Transverse colon (tissue), 4 donors: ENCODE measurements around the gene SYS1. TPM values are rescaled to one million over a fixed set of nuclear protein-coding genes. Genes with fewer than 3 reads are reported as not detected.

ENCODE experiments used
- DNase-seq: peaks from one replicate; pipeline ENCODE4 v3.0.0-alpha.2; 2019
- H3K27ac ChIP-seq, 4 donors: fragments of 200-600 bp; sonication (generic); 2 replicates each; pipeline ENCODE4 v1.5.1; 2016 to 2018; ENCODE audit warnings: inconsistent platforms in 4 of 4
- H3K27me3 ChIP-seq: fragments of 200-600 bp; sonication (generic); 2 replicates; pipeline ENCODE4 v1.5.1; 2017; ENCODE audit warnings: inconsistent platforms
- H3K36me3 ChIP-seq, 4 donors: fragments of 200-600 bp; sonication (generic); 2 replicates each; pipeline ENCODE4 v1.5.1; 2017 to 2019; ENCODE audit warnings: inconsistent platforms in 4 of 4
- H3K4me1 ChIP-seq, 4 donors: fragments of 200-600 bp; sonication (generic); 2 replicates each; pipeline ENCODE4 v1.5.1; 2017 to 2020; ENCODE audit warnings: inconsistent platforms in 4 of 4
- H3K4me3 ChIP-seq, 4 donors: fragments of 200-600 bp; sonication (generic); 1 replicate in 1 of 4; 2 replicates in 3 of 4; pipeline versions ENCODE4 v1.5.1 to v1.6.1; 2017 to 2019; ENCODE audit warnings: inconsistent platforms in 4 of 4
- H3K9me3 ChIP-seq, 2 donors: fragments of 200-600 bp; sonication (generic); 2 replicates each; pipeline ENCODE4 v1.5.1; 2017 to 2019; ENCODE audit warnings: inconsistent platforms in 2 of 2
- EP300 ChIP-seq: sonication (generic); formaldehyde crosslinking; IDR thresholded peaks from one replicate; pipeline ENCODE4 v1.6.1; 2017; ENCODE audit warnings: antibody characterized with exemption, low read depth
- POLR2A ChIP-seq: fragments of 450-650 bp; IDR thresholded peaks from one replicate; pipeline ENCODE4 v1.6.1; 2016; ENCODE audit warnings: antibody characterized with exemption, mild to moderate bottlenecking, moderate library complexity
- POLR2AphosphoS5 ChIP-seq, 3 donors: sonication (generic); formaldehyde crosslinking; IDR thresholded peaks; one replicate each; pipeline ENCODE4 v1.6.1; 2016; ENCODE audit warnings: antibody characterized with exemption in 3 of 3
- WGBS, 2 donors: methylation state at CpG; one replicate each; pipeline ENCODE4 v1.1.5; 2018; ENCODE audit warnings: low coverage in 1 of 2; 5-methylcytosine and 5-hydroxymethylcytosine counted together
- in situ Hi-C, 4 donors: fragments of 200-750 bp; cut with MboI; loops; one replicate each; pipeline versions ENCODE4 v1.15.0 to v1.15.1; 2017; ENCODE audit warnings: low sequenced_read_pairs in 3 of 4, low pct_ligation_motif_present in 1 of 4, low pct_unique_long_range_greater_than_20kb in 1 of 4
- intact Hi-C: fragments of 100-400 bp; cut with DNase I; formaldehyde crosslinking; loops from one replicate; pipeline ENCODE4 v1.15.1; 2023; ENCODE audit warnings: low total_unique reads
- total RNA-seq, 4 donors: library from RNA; depleted of rRNA; stranded (reverse); fragments of >200 nt; gene quantifications; one replicate each; pipeline ENCODE4 v1.1.0, GENCODE V29; 2016
- TF ChIP-seq, protein P1 (sequence below), 5 experiments: fragments of 200-600 bp in 3 of 5; fragments of 450-650 bp in 2 of 5; sonication (generic) in 3 of 5; IDR thresholded peaks; 1 replicate in 2 of 5; 2 replicates in 3 of 5; pipeline ENCODE4 v1.5.1; 2016 to 2017; ENCODE audit warnings: antibody characterized with exemption in 5 of 5, inconsistent platforms in 3 of 5, mild to moderate bottlenecking in 2 of 5, moderate library complexity in 1 of 5

The SYS1 gene
- total RNA-seq, 4 donors from 2014 or later = 5.6 to 64.7 (median 38.4) TPM

DNA sequence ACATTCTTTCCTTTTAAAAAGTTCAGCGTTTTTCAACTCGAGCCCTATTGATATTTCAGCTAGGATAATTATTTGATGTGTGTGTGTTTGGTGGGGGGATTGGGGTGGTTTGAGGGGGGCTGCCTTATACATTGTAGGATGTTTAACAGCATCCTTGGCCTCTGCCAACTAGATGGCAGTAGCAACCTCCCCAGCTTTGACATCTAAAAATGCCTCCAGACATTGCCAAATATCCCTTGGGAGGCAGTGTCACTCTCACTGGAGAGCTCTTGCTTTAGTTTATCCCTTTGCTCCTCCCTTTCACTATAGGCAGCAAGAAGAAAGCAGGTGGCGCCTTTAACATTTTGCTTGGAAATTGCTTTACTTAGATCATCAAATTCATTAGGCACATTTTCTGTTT, 29.8 kb downstream of the SYS1 start:
- H3K4me1 ChIP-seq = no peaks in the 10 kb centered on the region
- in situ Hi-C loops (no loop called here), intact Hi-C loops (no loop called here)
- WGBS, 2 donors = 89 to 93% methylated on average over 3 of the region's 3 CpGs
- no peaks in the 10 kb centered on the region for H3K36me3 ChIP-seq
- DNase-seq = no peak
- no peak overlapping the region for H3K27ac ChIP-seq
- no peaks in the 10 kb centered on the region for H3K9me3 ChIP-seq
- no peak overlapping the region for H3K4me3 ChIP-seq
- no peak for TF ChIP-seq POLR2A
- no peak for TF ChIP-seq EP300
- TF ChIP-seq POLR2AphosphoS5 (IDR thresholded peaks at IDR 0.05) = no peak
- TF ChIP-seq, protein P1, sequence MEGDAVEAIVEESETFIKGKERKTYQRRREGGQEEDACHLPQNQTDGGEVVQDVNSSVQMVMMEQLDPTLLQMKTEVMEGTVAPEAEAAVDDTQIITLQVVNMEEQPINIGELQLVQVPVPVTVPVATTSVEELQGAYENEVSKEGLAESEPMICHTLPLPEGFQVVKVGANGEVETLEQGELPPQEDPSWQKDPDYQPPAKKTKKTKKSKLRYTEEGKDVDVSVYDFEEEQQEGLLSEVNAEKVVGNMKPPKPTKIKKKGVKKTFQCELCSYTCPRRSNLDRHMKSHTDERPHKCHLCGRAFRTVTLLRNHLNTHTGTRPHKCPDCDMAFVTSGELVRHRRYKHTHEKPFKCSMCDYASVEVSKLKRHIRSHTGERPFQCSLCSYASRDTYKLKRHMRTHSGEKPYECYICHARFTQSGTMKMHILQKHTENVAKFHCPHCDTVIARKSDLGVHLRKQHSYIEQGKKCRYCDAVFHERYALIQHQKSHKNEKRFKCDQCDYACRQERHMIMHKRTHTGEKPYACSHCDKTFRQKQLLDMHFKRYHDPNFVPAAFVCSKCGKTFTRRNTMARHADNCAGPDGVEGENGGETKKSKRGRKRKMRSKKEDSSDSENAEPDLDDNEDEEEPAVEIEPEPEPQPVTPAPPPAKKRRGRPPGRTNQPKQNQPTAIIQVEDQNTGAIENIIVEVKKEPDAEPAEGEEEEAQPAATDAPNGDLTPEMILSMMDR (IDR thresholded peaks at IDR 0.05) = no peak
- H3K27me3 ChIP-seq = no peaks in the 10 kb centered on the region

GRCh38 chr20:45394221-45395113, 31.5 kb downstream of the SYS1 start:
- H3K36me3 ChIP-seq = no peaks in the 10 kb centered on the region
- WGBS, 2 donors = 88 to 100% methylated on average over 2 to 21 of the region's 21 CpGs
- no peak overlapping the region for H3K27ac ChIP-seq
- no peaks in the 10 kb centered on the region for H3K27me3 ChIP-seq
- no peaks in the 10 kb centered on the region for H3K4me1 ChIP-seq
- H3K4me3 ChIP-seq = no peak overlapping the region
- intact Hi-C loops (no loop called here), in situ Hi-C loops (no loop called here)
- no peaks in the 10 kb centered on the region for H3K9me3 ChIP-seq
- DNase-seq = no peak
- TF ChIP-seq POLR2A (no peak), POLR2AphosphoS5 (IDR thresholded peaks at IDR 0.05) (no peak), EP300 (no peak)
- TF ChIP-seq, protein P1 (IDR thresholded peaks at IDR 0.05) = no peak

DNA sequence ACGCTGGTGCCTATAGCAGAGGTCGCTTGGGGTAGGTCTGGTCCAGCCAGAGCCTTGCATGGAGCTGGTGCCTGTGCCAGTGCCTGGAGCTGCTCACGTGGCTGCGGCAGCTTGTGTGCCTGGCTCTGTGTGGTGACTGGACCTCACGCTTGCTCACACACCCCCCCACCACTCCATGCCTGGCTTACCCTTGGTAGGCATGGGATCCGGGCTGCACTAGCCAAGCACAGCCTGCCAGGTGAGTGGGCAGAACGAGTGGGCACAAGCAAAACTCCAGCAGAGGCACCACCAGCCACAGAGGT, 32.1 kb downstream of the SYS1 start:
- TF ChIP-seq POLR2AphosphoS5 (IDR thresholded peaks at IDR 0.05) (no peak), POLR2A (no peak), EP300 (no peak)
- TF ChIP-seq, protein P1 (IDR thresholded peaks at IDR 0.05) = no peak
- intact Hi-C loops = no loop called here
- Histone ChIP-seq H3K4me3 (no peak overlapping the region), H3K27ac (no peak overlapping the region), H3K9me3 (peaks cover 0 to 1% of the 10 kb centered on the region in 2 donors), H3K27me3 (no peaks in the 10 kb centered on the region), H3K36me3 (no peaks in the 10 kb centered on the region), H3K4me1 (no peaks in the 10 kb centered on the region)
- in situ Hi-C loops = no loop called here
- WGBS, 2 donors = 92% methylated on average over 5 of the region's 7 CpGs; no CpG with 5 or more reads in 1 of the 2 donors
- DNase-seq = no peak

GRCh38 chr20:45399018-45399417, 36.1 kb downstream of the SYS1 start:
- Histone ChIP-seq H3K4me3 (no peak overlapping the region), H3K4me1 (no peaks in the 10 kb centered on the region), H3K27ac (no peak overlapping the region), H3K9me3 (peaks cover 7 to 15% of the 10 kb centered on the region in 2 donors), H3K36me3 (no peaks in the 10 kb centered on the region), H3K27me3 (no peaks in the 10 kb centered on the region)
- WGBS, 2 donors = 90 to 100% methylated on average over 1 of the region's 1 CpG
- DNase-seq = no peak
- intact Hi-C loops (no loop called here), in situ Hi-C loops (no loop called here)
- no peak for TF ChIP-seq POLR2A
- TF ChIP-seq EP300 = no peak
- TF ChIP-seq, protein P1 (IDR thresholded peaks at IDR 0.05) = no peak
- no peak for TF ChIP-seq POLR2AphosphoS5 (IDR thresholded peaks at IDR 0.05)
